ENCODE results near the gene TUBAL3.

TUBAL3 gene

GRCh38 chr10:5404208-5405041 lies at the start of gene TUBAL3:
Gene TUBAL3, minus strand, starts transcription at chr10:5404828. Its CDS starts 36 bp downstream, at chr10:5404792.
- DNase-seq: no peak

GRCh38 chr10:5453749-5454489 lies 49.3 kb upstream of the TUBAL3 start:
- no peak for DNase-seq

GRCh38 chr10:5450605-5451384 lies 46.2 kb upstream of the TUBAL3 start:
- no peak for DNase-seq

- peak; percentile 58 for DNase-seq
Measured at GRCh38 chr10:5449823-5450222, 45.2 kb upstream of the TUBAL3 start.

- no peak for DNase-seq
Measured at GRCh38 chr10:5449227-5449626, 44.6 kb upstream of the TUBAL3 start.

GRCh38 chr10:5448333-5449001 lies 43.8 kb upstream of the TUBAL3 start:
- no peak for DNase-seq

- DNase-seq: no peak
Measured at GRCh38 chr10:5447611-5448071, 43.0 kb upstream of the TUBAL3 start.

- DNase-seq: no peak
Measured at GRCh38 chr10:5447056-5447455, 42.4 kb upstream of the TUBAL3 start.

- peak; percentile 76 for DNase-seq
Measured at GRCh38 chr10:5446390-5446926, 41.8 kb upstream of the TUBAL3 start.

GRCh38 chr10:5445006-5445405 lies 40.4 kb upstream of the TUBAL3 start:
- no peak for DNase-seq

- no peak for DNase-seq
Measured at GRCh38 chr10:5443429-5443828, 38.8 kb upstream of the TUBAL3 start.

- DNase-seq: no peak
Measured at GRCh38 chr10:5442990-5443370, 38.4 kb upstream of the TUBAL3 start.

GRCh38 chr10:5442065-5442989 lies 37.7 kb upstream of the TUBAL3 start:
- DNase-seq: peak; percentile 68

- DNase-seq: no peak
Measured at GRCh38 chr10:5441106-5441505, 36.5 kb upstream of the TUBAL3 start.

- DNase-seq: no peak
Measured at GRCh38 chr10:5440206-5440605, 35.6 kb upstream of the TUBAL3 start.

GRCh38 chr10:5435328-5435727 lies 30.7 kb upstream of the TUBAL3 start:
- no peak for DNase-seq

GRCh38 chr10:5434017-5434753 lies 29.6 kb upstream of the TUBAL3 start:
- peak; percentile 58 for DNase-seq

- DNase-seq: no peak
Measured at GRCh38 chr10:5433182-5433581, 28.6 kb upstream of the TUBAL3 start.

GRCh38 chr10:5428133-5428532 lies 23.5 kb upstream of the TUBAL3 start:
- DNase-seq: no peak

- no peak for DNase-seq
Measured at GRCh38 chr10:5424751-5425150, 20.1 kb upstream of the TUBAL3 start.

GRCh38 chr10:5423771-5424170 lies 19.1 kb upstream of the TUBAL3 start:
- DNase-seq: no peak
